Astrocyte (in vitro differentiated cells and primary cell): ENCODE data around the gene SLC19A1. TPM values are rescaled to one million over a fixed set of nuclear protein-coding genes. Genes with fewer than 3 reads are reported as not detected.

Experiments used
- DNase-seq: peaks from one replicate; pipeline ENCODE4 v3.0.0-alpha.2; 2010; ENCODE audit warnings: low read depth
- FAIRE-seq: peaks from 2 replicates; lab custom pipeline; 2011; peaks lifted over from hg19 to GRCh38; lab: Jason Lieb, UNC
- H2AFZ ChIP-seq: 2 replicates; pipeline ENCODE4 v1.6.0; 2012; ENCODE audit warnings: low read depth, low read length, inconsistent platforms
- H3K27ac ChIP-seq: 2 replicates; pipeline ENCODE4 v1.5.1; 2011; ENCODE audit warnings: low read depth, low read length, inconsistent platforms
- H3K27me3 ChIP-seq: 2 replicates; pipeline ENCODE4 v1.6.0; 2011; ENCODE audit warnings: low read length, inconsistent platforms; ENCODE audit not compliant: insufficient read depth
- H3K36me3 ChIP-seq: 2 replicates; pipeline ENCODE4 v1.5.1; 2011; ENCODE audit warnings: low read length, inconsistent platforms; ENCODE audit not compliant: insufficient read depth
- H3K4me1 ChIP-seq: 2 replicates; pipeline ENCODE4 v1.5.1; 2011; ENCODE audit warnings: low read length, inconsistent platforms; ENCODE audit not compliant: insufficient read depth
- H3K4me2 ChIP-seq: 2 replicates; pipeline ENCODE4 v1.6.0; 2012; ENCODE audit warnings: low read length, inconsistent platforms
- H3K4me3 ChIP-seq: 2 replicates; pipeline ENCODE4 v1.5.1; 2011; ENCODE audit warnings: low read depth, mild to moderate bottlenecking, low read length, inconsistent platforms; ENCODE audit not compliant: insufficient read depth
- H3K79me2 ChIP-seq: 2 replicates; pipeline ENCODE4 v1.6.0; 2012; ENCODE audit warnings: mild to moderate bottlenecking, low read length, inconsistent platforms; ENCODE audit not compliant: insufficient read depth
- H3K9ac ChIP-seq: 2 replicates; pipeline ENCODE4 v1.6.0; 2012; ENCODE audit warnings: mild to moderate bottlenecking, low read length, inconsistent platforms
- H3K9me3 ChIP-seq: 2 replicates; pipeline ENCODE4 v1.5.1; 2012; ENCODE audit warnings: low read depth, mild to moderate bottlenecking, low read length, inconsistent platforms; ENCODE audit not compliant: insufficient read depth
- H4K20me1 ChIP-seq: 2 replicates; pipeline ENCODE4 v1.6.0; 2012; ENCODE audit warnings: low read length, inconsistent platforms; ENCODE audit not compliant: insufficient read depth
- H3K27ac Mint-ChIP-seq: one replicate; pipeline ENCODE4 v1.8.0; 2021; ENCODE audit warnings: mild to moderate bottlenecking, mixed read lengths; ENCODE audit not compliant: unreplicated experiment
- H3K27me3 Mint-ChIP-seq: one replicate; pipeline ENCODE4 v1.8.0; 2021; ENCODE audit warnings: low read depth, mixed read lengths; ENCODE audit not compliant: unreplicated experiment
- H3K36me3 Mint-ChIP-seq: one replicate; pipeline ENCODE4 v1.8.0; 2021; ENCODE audit warnings: low read depth, mixed read lengths; ENCODE audit not compliant: unreplicated experiment
- H3K4me1 Mint-ChIP-seq: one replicate; pipeline ENCODE4 v1.8.0; 2021; ENCODE audit warnings: low read depth, mixed read lengths; ENCODE audit not compliant: unreplicated experiment
- H3K4me3 Mint-ChIP-seq: one replicate; pipeline ENCODE4 v1.8.0; 2021; ENCODE audit warnings: mild to moderate bottlenecking, moderate library complexity, mixed read lengths; ENCODE audit not compliant: unreplicated experiment
- H3K9me3 Mint-ChIP-seq: one replicate; pipeline ENCODE4 v1.8.0; 2021; ENCODE audit warnings: mild to moderate bottlenecking, mixed read lengths; ENCODE audit not compliant: unreplicated experiment
- EZH2 ChIP-seq: IDR thresholded peaks from 2 replicates; pipeline ENCODE4 v1.6.1; 2012; ENCODE audit warnings: mild to moderate bottlenecking, low read length, inconsistent platforms; ENCODE audit not compliant: insufficient read depth
- total RNA-seq: library from RNA; stranded (reverse); gene quantifications from 2 replicates; pipeline ENCODE4 v1.2.1, GENCODE V29; 2021
- TF ChIP-seq, protein P1 (sequence below): IDR thresholded peaks from 2 replicates; pipeline ENCODE4 v1.5.1; 2011; ENCODE audit warnings: low read depth, mild to moderate bottlenecking, inconsistent platforms, low read length, moderate library complexity; ENCODE audit not compliant: insufficient read depth

SLC19A1 gene
- total RNA-seq, 1 donor from 2014 or later = 11.7 TPM

DNA sequence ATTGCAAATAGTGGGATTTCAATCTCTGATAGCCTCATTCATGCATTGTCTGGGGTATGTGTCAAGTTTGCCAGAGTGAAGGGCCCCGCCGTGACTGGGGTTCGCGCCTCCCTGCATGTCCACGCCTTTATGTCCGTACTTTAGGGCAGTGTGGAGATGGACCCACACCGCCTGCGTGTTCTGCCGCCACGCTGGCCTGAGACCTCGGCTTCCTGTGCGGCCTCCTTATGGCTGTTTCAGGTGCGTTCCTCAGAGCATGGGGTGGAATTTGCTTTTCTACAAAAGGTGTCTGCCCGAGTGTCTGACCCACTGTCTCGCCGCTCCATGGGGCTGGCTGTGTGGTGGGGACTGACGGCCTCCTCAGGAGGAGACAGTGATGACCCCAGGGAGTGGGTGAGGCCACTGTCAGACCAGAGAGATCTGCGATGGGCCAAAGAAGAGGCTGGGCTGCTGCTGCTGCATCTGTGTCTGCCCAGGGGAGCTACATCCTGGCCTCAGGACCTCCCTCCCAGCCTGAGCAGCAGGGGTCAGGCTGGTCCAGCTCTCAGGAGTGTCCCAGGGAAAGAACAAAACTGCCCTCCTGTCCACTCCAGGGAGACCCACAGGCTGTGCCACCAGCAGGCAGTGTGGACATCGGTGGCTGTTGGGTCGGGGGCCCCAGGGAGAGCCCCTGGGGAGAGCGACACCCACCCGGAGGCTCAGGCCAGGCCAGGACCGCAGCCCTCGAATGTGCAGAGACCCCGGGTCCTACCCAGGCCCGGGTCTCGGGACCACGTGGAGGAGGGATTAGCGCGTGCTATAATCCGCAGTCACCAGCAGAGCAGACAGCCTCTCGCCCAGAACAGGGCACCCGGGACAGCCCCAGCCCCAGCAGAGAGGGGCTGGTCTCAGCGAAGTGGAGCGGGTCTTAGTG is 9.8 kb upstream of the SLC19A1 start:
- H3K4me1 Mint-ChIP-seq = peaks cover 11% of the 10 kb centered on the region
- H3K27ac Mint-ChIP-seq = peak overlapping the region; percentile 27
- no peak overlapping the region for H3K27ac ChIP-seq

DNA sequence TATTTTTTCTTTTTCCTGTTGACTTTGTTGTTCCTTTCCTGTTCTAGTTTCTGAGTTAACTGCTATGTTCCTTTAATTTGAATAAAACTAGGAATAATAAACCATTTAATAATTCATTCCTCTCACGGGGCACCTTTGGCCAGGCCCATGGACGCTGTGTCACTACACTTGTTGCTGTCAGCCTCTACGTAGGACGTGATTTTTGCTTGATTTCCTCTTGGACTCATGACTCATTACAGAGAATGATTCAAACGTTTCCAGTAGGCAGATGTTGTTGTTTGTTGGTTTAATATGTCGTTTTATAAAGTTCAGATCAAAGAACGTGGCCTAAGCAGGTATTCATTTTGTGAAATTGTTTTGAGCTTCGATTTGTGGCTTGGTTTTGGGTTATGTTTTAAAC is 9.1 kb upstream of the SLC19A1 start:
- H3K27me3 Mint-ChIP-seq = peaks cover 7% of the 10 kb centered on the region
- peak; percentile 52 for FAIRE-seq
- peak overlapping the region; percentile 43 for H3K27ac Mint-ChIP-seq
- H3K4me1 Mint-ChIP-seq = peaks cover 11% of the 10 kb centered on the region
- TF ChIP-seq, protein P1, sequence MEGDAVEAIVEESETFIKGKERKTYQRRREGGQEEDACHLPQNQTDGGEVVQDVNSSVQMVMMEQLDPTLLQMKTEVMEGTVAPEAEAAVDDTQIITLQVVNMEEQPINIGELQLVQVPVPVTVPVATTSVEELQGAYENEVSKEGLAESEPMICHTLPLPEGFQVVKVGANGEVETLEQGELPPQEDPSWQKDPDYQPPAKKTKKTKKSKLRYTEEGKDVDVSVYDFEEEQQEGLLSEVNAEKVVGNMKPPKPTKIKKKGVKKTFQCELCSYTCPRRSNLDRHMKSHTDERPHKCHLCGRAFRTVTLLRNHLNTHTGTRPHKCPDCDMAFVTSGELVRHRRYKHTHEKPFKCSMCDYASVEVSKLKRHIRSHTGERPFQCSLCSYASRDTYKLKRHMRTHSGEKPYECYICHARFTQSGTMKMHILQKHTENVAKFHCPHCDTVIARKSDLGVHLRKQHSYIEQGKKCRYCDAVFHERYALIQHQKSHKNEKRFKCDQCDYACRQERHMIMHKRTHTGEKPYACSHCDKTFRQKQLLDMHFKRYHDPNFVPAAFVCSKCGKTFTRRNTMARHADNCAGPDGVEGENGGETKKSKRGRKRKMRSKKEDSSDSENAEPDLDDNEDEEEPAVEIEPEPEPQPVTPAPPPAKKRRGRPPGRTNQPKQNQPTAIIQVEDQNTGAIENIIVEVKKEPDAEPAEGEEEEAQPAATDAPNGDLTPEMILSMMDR = no peak
- no peak for TF ChIP-seq EZH2
- no peak overlapping the region for H2AFZ ChIP-seq
- no peaks in the 10 kb centered on the region for H3K9me3 Mint-ChIP-seq
- no peak overlapping the region for H3K9ac ChIP-seq
- no peaks in the 10 kb centered on the region for H3K36me3 Mint-ChIP-seq
- H3K27me3 ChIP-seq = no peaks in the 10 kb centered on the region
- H3K36me3 ChIP-seq = no peaks in the 10 kb centered on the region
- H3K9me3 ChIP-seq = no peaks in the 10 kb centered on the region
- no peaks in the 10 kb centered on the region for H4K20me1 ChIP-seq
- peak overlapping the region; percentile 1 for H3K4me2 ChIP-seq
- H3K4me3 ChIP-seq = no peak overlapping the region
- H3K27ac ChIP-seq = no peak overlapping the region
- H3K4me1 ChIP-seq = peaks cover 16% of the 10 kb centered on the region
- H3K79me2 ChIP-seq = no peaks in the 10 kb centered on the region
- peak; percentile 75 for DNase-seq
- H3K4me3 Mint-ChIP-seq = no peak overlapping the region

More for the DNA sequence above, 9.8 kb upstream of the SLC19A1 start:
- H3K4me1 ChIP-seq = peaks cover 16% of the 10 kb centered on the region
- H2AFZ ChIP-seq = no peak overlapping the region
- H3K79me2 ChIP-seq = no peaks in the 10 kb centered on the region
- Mint-ChIP-seq H3K9me3 (no peaks in the 10 kb centered on the region), H3K4me3 (no peak overlapping the region), H3K27me3 (peaks cover 4% of the 10 kb centered on the region), H3K36me3 (no peaks in the 10 kb centered on the region)
- no peaks in the 10 kb centered on the region for H4K20me1 ChIP-seq
- H3K36me3 ChIP-seq = no peaks in the 10 kb centered on the region
- no peaks in the 10 kb centered on the region for H3K9me3 ChIP-seq
- H3K27me3 ChIP-seq = no peaks in the 10 kb centered on the region
- H3K4me2 ChIP-seq = no peak overlapping the region
- no peak overlapping the region for H3K4me3 ChIP-seq
- TF ChIP-seq, protein P1 = no peak
- TF ChIP-seq EZH2 = no peak
- no peak for FAIRE-seq
- no peak for DNase-seq
- no peak overlapping the region for H3K9ac ChIP-seq
